Measurements from ENCODE around the gene IGFL3.
"Not testable (repeated sequence)": the region's sequence is repeated elsewhere in the genome, so short reads cannot be mapped to it uniquely, and the experiment has no call there.

GRCh38 chr19:46102333-46102732 is 22.2 kb downstream of the IGFL3 start:
- not testable (repeated sequence) for TF ChIP-seq CTCF, POLR2A (IDR thresholded peaks at IDR 0.05)

All from right lobe of liver (tissue), 4 donors.